Astrocyte (in vitro differentiated cells and primary cell): Measurements from ENCODE around the gene ARHGAP1. TPM values are rescaled to one million over a fixed set of nuclear protein-coding genes. Genes with fewer than 3 reads are reported as not detected.

ENCODE experiments used
- DNase-seq: peaks from one replicate; pipeline ENCODE4 v3.0.0-alpha.2; 2010; ENCODE audit warnings: low read depth
- FAIRE-seq: peaks from 2 replicates; lab custom pipeline; 2011; peaks lifted over from hg19 to GRCh38; lab: Jason Lieb, UNC
- H2AFZ ChIP-seq: 2 replicates; pipeline ENCODE4 v1.6.0; 2012; ENCODE audit warnings: low read depth, low read length, inconsistent platforms
- H3K27ac ChIP-seq: 2 replicates; pipeline ENCODE4 v1.5.1; 2011; ENCODE audit warnings: low read depth, low read length, inconsistent platforms
- H3K27me3 ChIP-seq: 2 replicates; pipeline ENCODE4 v1.6.0; 2011; ENCODE audit warnings: low read length, inconsistent platforms; ENCODE audit not compliant: insufficient read depth
- H3K36me3 ChIP-seq: 2 replicates; pipeline ENCODE4 v1.5.1; 2011; ENCODE audit warnings: low read length, inconsistent platforms; ENCODE audit not compliant: insufficient read depth
- H3K4me1 ChIP-seq: 2 replicates; pipeline ENCODE4 v1.5.1; 2011; ENCODE audit warnings: low read length, inconsistent platforms; ENCODE audit not compliant: insufficient read depth
- H3K4me2 ChIP-seq: 2 replicates; pipeline ENCODE4 v1.6.0; 2012; ENCODE audit warnings: low read length, inconsistent platforms
- H3K4me3 ChIP-seq: 2 replicates; pipeline ENCODE4 v1.5.1; 2011; ENCODE audit warnings: low read depth, mild to moderate bottlenecking, low read length, inconsistent platforms; ENCODE audit not compliant: insufficient read depth
- H3K79me2 ChIP-seq: 2 replicates; pipeline ENCODE4 v1.6.0; 2012; ENCODE audit warnings: mild to moderate bottlenecking, low read length, inconsistent platforms; ENCODE audit not compliant: insufficient read depth
- H3K9ac ChIP-seq: 2 replicates; pipeline ENCODE4 v1.6.0; 2012; ENCODE audit warnings: mild to moderate bottlenecking, low read length, inconsistent platforms
- H3K9me3 ChIP-seq: 2 replicates; pipeline ENCODE4 v1.5.1; 2012; ENCODE audit warnings: low read depth, mild to moderate bottlenecking, low read length, inconsistent platforms; ENCODE audit not compliant: insufficient read depth
- H4K20me1 ChIP-seq: 2 replicates; pipeline ENCODE4 v1.6.0; 2012; ENCODE audit warnings: low read length, inconsistent platforms; ENCODE audit not compliant: insufficient read depth
- H3K27ac Mint-ChIP-seq: one replicate; pipeline ENCODE4 v1.8.0; 2021; ENCODE audit warnings: mild to moderate bottlenecking, mixed read lengths; ENCODE audit not compliant: unreplicated experiment
- H3K27me3 Mint-ChIP-seq: one replicate; pipeline ENCODE4 v1.8.0; 2021; ENCODE audit warnings: low read depth, mixed read lengths; ENCODE audit not compliant: unreplicated experiment
- H3K36me3 Mint-ChIP-seq: one replicate; pipeline ENCODE4 v1.8.0; 2021; ENCODE audit warnings: low read depth, mixed read lengths; ENCODE audit not compliant: unreplicated experiment
- H3K4me1 Mint-ChIP-seq: one replicate; pipeline ENCODE4 v1.8.0; 2021; ENCODE audit warnings: low read depth, mixed read lengths; ENCODE audit not compliant: unreplicated experiment
- H3K4me3 Mint-ChIP-seq: one replicate; pipeline ENCODE4 v1.8.0; 2021; ENCODE audit warnings: mild to moderate bottlenecking, moderate library complexity, mixed read lengths; ENCODE audit not compliant: unreplicated experiment
- H3K9me3 Mint-ChIP-seq: one replicate; pipeline ENCODE4 v1.8.0; 2021; ENCODE audit warnings: mild to moderate bottlenecking, mixed read lengths; ENCODE audit not compliant: unreplicated experiment
- EZH2 ChIP-seq: IDR thresholded peaks from 2 replicates; pipeline ENCODE4 v1.6.1; 2012; ENCODE audit warnings: mild to moderate bottlenecking, low read length, inconsistent platforms; ENCODE audit not compliant: insufficient read depth
- total RNA-seq: library from RNA; stranded (reverse); gene quantifications from 2 replicates; pipeline ENCODE4 v1.2.1, GENCODE V29; 2021
- TF ChIP-seq, protein P1 (sequence below): IDR thresholded peaks from 2 replicates; pipeline ENCODE4 v1.5.1; 2011; ENCODE audit warnings: low read depth, mild to moderate bottlenecking, inconsistent platforms, low read length, moderate library complexity; ENCODE audit not compliant: insufficient read depth

Gene ARHGAP1
- total RNA-seq, 1 donor from 2014 or later: 116 TPM

DNA sequence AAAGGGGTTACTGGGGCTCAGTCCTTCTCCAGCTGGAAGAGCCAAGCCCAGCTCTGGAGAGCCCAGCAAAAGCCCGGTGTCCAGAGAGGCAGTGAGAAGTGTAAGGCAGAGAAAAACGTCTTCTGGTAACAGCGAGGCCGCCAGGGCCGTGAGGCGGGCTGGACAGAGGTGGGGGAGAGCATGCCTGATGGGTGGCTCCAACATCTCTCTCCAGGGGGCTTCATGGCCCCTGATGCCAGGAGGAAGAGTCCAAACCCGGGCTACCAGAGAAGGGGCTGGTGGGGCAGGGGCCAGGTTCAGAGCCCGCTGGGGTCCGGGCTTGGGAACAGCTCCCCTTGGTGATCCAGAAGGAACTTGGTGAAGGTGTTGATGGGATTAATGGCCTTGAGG, 21.7 kb downstream of the ARHGAP1 start:
- peaks cover 20% of the 10 kb centered on the region for H3K36me3 ChIP-seq
- no peak for TF ChIP-seq EZH2
- TF ChIP-seq, protein P1, sequence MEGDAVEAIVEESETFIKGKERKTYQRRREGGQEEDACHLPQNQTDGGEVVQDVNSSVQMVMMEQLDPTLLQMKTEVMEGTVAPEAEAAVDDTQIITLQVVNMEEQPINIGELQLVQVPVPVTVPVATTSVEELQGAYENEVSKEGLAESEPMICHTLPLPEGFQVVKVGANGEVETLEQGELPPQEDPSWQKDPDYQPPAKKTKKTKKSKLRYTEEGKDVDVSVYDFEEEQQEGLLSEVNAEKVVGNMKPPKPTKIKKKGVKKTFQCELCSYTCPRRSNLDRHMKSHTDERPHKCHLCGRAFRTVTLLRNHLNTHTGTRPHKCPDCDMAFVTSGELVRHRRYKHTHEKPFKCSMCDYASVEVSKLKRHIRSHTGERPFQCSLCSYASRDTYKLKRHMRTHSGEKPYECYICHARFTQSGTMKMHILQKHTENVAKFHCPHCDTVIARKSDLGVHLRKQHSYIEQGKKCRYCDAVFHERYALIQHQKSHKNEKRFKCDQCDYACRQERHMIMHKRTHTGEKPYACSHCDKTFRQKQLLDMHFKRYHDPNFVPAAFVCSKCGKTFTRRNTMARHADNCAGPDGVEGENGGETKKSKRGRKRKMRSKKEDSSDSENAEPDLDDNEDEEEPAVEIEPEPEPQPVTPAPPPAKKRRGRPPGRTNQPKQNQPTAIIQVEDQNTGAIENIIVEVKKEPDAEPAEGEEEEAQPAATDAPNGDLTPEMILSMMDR: no peak
- FAIRE-seq: no peak

DNA sequence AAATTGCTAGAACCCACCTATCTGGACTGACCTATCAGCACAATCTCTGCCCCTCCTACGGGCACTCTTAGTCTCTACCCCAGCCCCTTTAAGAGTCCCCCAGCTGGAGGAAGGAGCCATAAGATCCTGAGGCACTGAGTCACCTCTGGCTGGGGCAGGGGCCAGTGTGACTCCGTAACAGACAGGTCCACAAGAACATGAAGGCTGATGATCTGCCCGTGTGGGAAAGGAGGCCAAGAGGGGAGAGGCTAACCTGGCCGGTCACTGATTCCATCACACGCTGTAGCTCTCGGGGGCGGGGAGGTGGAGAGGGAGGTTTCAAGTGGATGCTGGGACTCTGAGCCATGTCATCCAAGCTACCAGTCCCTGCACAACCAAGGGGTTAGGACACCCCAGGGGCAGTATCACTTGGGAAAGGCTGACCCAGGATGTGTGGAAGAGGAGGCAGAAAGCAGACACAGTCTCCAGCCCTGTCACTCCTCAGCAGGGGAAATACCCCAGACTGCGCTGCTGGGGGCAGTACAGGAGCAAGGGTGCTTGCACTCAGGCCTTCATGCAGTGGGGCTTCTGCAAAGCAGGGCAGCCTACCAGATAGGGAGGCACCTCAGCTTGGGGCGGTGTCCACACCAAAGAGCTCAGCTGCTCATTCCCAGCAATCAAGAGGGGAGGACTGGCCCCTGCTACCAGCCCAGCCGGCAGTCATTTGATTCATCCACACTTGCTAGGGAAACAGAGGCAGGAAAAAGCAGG, 22.3 kb downstream of the ARHGAP1 start:
- Histone ChIP-seq H3K9ac (no peak overlapping the region), H3K27me3 (no peaks in the 10 kb centered on the region), H3K79me2 (peaks cover 6% of the 10 kb centered on the region), H3K4me3 (no peak overlapping the region), H3K4me1 (peaks cover 19% of the 10 kb centered on the region), H3K9me3 (no peaks in the 10 kb centered on the region), H3K4me2 (no peak overlapping the region), H2AFZ (no peak overlapping the region), H4K20me1 (peaks cover 14% of the 10 kb centered on the region), H3K36me3 (peaks cover 25% of the 10 kb centered on the region), H3K27ac (no peak overlapping the region)
- FAIRE-seq (no peak), DNase-seq (no peak)
- peak overlapping the region; percentile 84 for H3K27ac Mint-ChIP-seq
- no peaks in the 10 kb centered on the region for H3K27me3 Mint-ChIP-seq
- TF ChIP-seq EZH2: no peak
- TF ChIP-seq, protein P1: no peak
- no peaks in the 10 kb centered on the region for H3K9me3 Mint-ChIP-seq
- H3K4me3 Mint-ChIP-seq: no peak overlapping the region
- peaks cover 22% of the 10 kb centered on the region for H3K36me3 Mint-ChIP-seq
- H3K4me1 Mint-ChIP-seq: peaks cover 19% of the 10 kb centered on the region

More for the DNA sequence above, 21.7 kb downstream of the ARHGAP1 start:
- peaks cover 16% of the 10 kb centered on the region for H4K20me1 ChIP-seq
- no peak overlapping the region for H3K4me3 ChIP-seq
- no peak overlapping the region for H3K27ac ChIP-seq
- Mint-ChIP-seq H3K4me3 (no peak overlapping the region), H3K9me3 (no peaks in the 10 kb centered on the region), H3K27me3 (no peaks in the 10 kb centered on the region), H3K4me1 (peaks cover 22% of the 10 kb centered on the region), H3K36me3 (peaks cover 20% of the 10 kb centered on the region), H3K27ac (peak overlapping the region; percentile 84)
- no peaks in the 10 kb centered on the region for H3K27me3 ChIP-seq
- no peak overlapping the region for H3K4me2 ChIP-seq
- peaks cover 6% of the 10 kb centered on the region for H3K79me2 ChIP-seq
- no peak overlapping the region for H2AFZ ChIP-seq
- H3K4me1 ChIP-seq: peaks cover 19% of the 10 kb centered on the region
- no peak for DNase-seq
- no peaks in the 10 kb centered on the region for H3K9me3 ChIP-seq
- no peak overlapping the region for H3K9ac ChIP-seq

DNA sequence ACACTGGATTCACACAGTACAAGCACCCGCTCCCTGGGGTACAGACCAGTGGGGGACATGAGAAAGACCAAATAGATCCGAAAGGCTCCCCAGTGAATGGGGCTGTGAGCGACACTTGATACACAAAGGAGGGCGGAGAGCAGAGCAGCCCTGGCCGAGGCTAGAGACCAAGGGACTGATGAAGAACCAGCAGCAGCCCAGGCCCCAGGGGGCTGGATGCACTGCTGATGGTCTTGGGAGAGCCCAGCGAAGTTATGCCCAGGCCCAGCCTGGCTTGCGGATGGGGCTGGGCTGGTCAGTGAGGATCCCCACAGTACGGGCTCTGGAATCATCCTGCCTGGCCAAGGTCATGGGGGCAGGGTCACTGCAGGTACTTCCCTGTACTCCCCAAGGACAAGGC, 23.2 kb downstream of the ARHGAP1 start:
- Histone ChIP-seq H3K27ac (no peak overlapping the region), H3K79me2 (no peaks in the 10 kb centered on the region), H3K4me2 (no peak overlapping the region), H3K9ac (no peak overlapping the region), H3K4me3 (no peak overlapping the region), H3K36me3 (peaks cover 32% of the 10 kb centered on the region), H3K27me3 (no peaks in the 10 kb centered on the region), H4K20me1 (peaks cover 8% of the 10 kb centered on the region), H3K4me1 (peaks cover 19% of the 10 kb centered on the region), H2AFZ (no peak overlapping the region), H3K9me3 (no peaks in the 10 kb centered on the region)
- Mint-ChIP-seq H3K27ac (peak overlapping the region; percentile 80), H3K36me3 (peaks cover 27% of the 10 kb centered on the region), H3K9me3 (no peaks in the 10 kb centered on the region), H3K4me3 (no peak overlapping the region), H3K27me3 (no peaks in the 10 kb centered on the region), H3K4me1 (peaks cover 18% of the 10 kb centered on the region)
- no peak for TF ChIP-seq EZH2
- TF ChIP-seq, protein P1: no peak
- no peak for FAIRE-seq
- DNase-seq: no peak
